Right lobe of liver (tissue), 4 donors: ENCODE data around the gene RSPH3.

Experiments
- CTCF ChIP-seq, 4 donors: fragments of 200-600 bp in 3 of 4; fragments of 450-650 bp in 1 of 4; IDR thresholded peaks; one replicate each; pipeline versions ENCODE4 v1.5.1 to v1.8.0; 2016 to 2022; ENCODE audit warnings: antibody characterized with exemption in 4 of 4, mild to moderate bottlenecking in 2 of 4
- POLR2A ChIP-seq: fragments of 450-650 bp; IDR thresholded peaks from one replicate; pipeline ENCODE4 v1.6.1; 2017; ENCODE audit warnings: antibody characterized with exemption, mild to moderate bottlenecking
- donor health status: DM: no; HTN: no; CAD: no.
- donor health status: DM: no; HTN: no; CAD: no.
- donor health status: DM: no; HTN: yes; CAD: no.

GRCh38 chr6:159042826-159043181, 42.8 kb upstream of the RSPH3 start:
- TF ChIP-seq CTCF (IDR thresholded peaks at IDR 0.05), result no peak
- no peak for TF ChIP-seq POLR2A
